NCI-H69 (cell line): Measurements from ENCODE around the gene GGNBP2.
A peak's percentile ranks its signal among the peaks of the same experiment; 100 is the strongest.

Experiments used
- DNase-seq: peaks from one replicate; lab custom pipeline; 2025; lab: John Stamatoyannopoulos, UW

GGNBP2 gene

DNA sequence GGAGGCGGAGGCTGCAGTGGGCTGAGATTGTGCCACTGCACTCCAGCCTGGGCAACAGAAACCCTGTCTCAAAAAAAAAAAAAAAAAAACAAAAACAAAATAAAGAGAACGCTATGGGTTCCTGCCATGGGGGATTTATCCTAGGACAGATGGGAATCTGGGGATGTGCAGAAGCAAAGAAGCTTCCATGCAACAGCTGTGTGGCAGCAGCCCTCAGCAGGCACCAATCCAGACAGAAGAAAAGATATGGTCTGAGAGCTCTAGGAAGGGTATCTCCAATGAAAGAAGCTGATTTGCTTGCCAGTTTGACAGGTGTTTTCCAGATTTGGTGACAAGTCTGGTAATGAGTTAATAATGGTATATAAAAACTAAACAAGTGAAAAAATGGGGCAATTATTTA lies 21.6 kb upstream of the GGNBP2 start:
- no peak for DNase-seq

DNA sequence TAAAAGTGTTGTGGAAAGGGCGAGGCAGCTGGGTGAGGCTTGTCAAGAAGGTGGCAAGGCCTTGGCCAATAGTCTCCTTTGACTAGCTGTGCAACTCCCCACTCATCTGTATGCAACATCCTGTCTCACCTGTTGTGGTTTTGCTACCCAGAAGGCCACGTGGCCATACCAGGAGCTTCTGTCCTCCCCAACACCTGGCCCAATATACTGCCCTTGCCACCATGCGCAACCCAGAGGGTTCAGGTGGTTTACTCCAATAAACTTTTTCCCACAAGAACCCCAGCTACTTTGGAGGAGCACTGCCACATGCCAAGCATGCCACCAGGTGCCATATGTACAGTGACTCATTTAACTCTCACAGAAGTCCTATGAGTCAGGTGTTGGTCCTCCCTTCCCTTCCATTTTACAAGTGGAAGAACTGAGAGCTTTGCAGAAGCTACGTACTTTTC lies 20.3 kb upstream of the GGNBP2 start:
- no peak for DNase-seq

DNA sequence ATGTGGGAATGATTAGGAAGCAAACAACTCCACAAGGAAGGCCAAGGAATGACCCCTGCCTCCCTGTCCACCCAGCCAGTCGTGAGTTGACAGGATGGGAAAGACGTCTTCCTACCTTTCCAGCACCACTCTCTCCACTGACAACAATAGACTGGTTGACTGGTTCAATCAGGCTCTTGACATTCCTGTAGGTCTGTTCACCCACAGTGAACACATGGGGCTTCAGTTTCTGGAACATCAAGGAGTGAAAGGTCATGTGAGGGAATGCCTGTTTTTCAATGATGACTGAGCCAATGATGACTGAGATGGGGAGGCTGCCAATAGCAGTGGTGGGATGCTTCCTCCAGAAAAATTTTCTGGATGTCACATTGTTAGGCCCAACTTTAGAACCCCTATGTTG lies 19.6 kb upstream of the GGNBP2 start:
- DNase-seq: no peak

DNA sequence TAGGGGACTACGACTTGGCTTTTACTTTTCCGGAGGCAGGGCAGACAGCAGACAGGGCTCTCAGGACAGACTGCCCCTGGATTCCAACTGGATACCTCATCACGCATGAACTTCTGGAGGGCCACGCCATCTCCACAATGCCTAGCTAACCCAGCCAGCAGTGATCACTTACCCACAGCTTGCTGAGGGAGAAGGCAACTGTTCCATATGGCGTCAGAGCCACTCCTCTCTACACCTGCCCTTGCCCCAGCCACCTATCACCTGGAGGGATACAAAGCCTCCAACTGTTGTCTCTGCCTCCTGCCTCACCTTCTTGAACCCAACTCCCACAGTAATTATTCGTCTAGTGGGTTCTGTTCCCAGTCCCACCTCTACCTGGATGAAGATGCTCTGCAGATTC lies 18.8 kb upstream of the GGNBP2 start:
- DNase-seq: no peak

DNA sequence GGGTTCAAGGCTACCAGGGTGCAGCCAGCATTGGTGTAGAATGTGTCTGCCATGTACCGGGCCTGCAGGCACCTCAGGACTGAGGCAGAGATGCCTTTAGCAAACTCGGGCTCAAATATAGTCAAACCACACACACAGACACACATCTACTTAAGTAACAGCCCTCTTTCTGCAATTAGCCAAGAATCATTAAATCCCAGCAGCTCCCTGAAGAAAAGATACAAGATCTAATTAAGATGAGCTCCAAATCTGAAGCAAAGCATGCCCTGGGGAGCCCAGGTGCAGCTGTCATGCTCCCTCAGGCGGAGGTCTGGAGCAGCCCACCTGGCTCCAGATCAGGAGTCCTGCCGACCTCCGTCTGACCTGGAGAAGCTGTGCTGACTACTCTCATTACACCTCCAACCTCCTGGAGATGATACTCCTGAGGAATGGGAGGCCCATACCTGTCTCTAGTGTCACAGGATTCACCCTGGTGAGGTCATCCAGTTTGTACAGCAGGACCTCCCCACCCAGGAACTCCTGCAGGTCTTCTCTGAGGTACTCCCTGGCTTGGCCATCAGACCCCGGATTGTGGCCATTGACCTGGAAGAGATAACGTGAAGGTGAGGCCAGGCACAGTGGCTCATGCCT lies 17.0 kb upstream of the GGNBP2 start:
- DNase-seq: no peak

DNA sequence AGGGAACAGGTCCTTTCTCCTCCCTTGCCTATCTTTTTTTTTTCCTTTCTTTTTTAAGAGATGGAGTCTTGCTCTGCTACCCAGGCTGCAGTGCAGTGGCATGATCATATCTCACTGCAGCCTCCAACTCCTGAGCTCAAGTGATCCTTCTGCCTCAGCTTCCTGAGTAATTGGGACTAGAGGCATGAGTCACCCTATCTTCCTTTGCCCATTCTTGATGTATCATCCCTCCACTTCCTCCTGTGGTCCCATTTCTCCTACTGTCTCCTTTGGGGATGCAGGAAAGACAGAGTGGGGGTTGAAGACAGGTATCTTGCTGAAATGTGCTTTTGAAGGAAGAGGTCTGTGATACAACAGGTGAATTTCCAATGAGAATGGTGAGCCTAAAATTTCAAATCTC lies 15.6 kb upstream of the GGNBP2 start:
- no peak for DNase-seq

DNA sequence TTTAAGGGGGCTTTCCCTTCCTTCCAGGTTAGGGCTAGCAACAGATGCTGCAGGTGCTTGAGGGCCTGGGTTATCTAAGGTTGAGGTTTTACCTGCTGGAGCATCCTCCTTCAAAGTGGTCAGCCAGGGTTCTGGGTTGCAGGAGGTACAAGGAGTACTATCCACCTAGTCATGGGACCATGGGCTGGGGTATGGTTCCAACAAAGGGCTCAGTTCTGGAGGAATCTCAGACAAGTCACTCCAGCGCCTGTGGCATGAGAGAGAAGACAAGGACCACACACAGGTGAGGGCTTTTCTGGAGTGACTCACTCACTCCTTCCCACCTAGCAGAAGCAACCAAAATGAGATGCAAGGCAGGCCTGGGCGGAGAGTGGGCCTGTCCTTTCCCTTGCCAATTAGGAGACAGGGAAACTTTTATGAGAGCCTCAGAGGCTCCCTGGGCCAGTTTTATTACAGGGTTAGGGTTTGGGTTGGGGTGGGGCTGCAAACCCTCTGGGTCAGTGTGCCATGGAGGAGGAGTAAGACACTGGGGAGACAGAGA lies 12.2 kb upstream of the GGNBP2 start:
- no peak for DNase-seq

DNA sequence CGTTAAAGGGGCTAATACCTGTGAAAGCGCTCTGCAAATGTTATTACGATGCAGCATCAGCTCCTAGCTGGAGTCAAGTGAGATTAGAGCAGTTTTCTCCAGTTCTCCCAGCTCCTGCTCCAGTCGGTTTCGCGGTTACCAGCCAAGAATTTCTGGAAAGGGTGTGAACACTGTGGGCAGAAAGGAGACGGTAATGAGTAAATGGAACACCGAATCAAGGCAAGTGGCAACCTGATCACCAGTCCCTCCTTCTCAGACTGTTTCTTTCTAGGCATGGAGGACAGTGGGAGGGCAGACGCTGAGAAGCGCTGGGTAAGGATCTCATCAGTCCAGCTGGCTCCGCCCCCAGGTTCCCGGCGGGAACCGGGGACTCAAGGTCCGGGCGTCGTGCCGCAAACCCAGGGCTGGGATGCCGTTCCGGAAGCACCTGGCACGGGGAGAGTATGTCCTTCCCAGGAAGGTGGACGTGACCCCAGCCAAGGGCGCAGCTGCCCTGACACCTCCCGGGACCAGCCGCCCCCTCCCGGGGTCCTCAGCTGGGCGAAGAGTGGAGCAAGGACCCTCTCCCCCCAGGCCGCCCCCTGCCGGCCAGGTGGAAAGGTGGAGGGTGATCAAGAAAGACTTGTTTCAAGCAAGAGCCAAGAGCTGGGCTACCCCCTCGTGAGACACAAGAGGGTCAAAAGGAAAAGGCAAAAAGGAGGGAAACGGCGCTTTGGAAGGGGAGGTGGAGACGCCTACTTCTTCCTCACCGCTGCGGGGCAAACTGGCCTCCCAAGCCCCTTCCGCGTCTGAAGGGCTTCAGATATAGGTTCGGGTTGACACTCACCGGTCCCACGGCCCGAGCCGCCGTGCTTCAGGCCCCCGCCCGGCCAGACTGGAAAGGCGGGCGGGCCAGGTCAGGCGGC lies 10.5 kb upstream of the GGNBP2 start:
- DNase-seq: peak; percentile 91

DNA sequence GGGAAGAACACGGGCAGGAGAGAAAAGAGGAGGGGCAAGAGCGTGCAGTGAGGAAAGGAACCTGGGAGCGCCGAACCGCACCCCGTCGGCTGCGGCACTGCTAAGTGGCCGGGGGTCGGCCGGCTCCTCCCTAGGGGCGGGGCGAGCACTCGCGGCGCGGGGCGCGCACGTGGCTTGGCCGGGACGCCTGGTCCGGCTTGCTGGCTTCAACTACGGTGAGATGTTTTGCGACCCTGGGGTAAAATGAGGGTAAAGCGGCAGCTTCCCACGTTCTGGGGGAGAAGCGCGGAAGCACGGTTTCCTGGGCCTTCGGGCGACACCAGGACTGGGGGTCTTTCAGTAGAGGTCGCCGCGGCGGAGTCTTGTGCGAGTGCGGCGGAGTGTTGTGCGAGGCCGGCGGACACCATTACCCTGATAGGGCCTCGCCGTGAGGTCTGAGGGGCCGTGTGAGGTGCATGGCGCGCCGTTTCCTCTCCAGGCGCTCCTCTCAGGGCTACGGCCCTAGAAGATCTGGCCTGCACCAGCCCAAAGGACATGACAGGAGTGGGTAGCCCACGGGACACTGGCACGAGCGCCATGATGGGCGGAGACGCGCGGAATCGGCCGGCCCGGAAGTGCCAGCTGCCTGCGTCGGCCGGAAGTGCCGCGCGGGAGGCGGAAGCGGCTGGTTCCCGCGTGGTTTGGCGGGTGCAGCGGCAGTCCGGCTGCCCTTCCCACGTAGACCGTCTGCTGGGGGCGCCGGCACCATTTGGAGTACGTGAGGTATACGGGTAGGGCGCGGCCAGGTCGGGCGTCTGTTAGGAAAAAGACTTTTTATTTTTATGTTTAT lies 9.7 kb upstream of the GGNBP2 start, which contains the start of the genes MYO19 and PIGW:
MYO19 (minus strand) TSS at position 29 of the 829 bp plus-strand sequence. CDS start 2,330 bp downstream, outside the sequence.
PIGW (plus strand) TSS at position 148 of the 829 bp plus-strand sequence. CDS start 2,115 bp downstream, outside the sequence.
- peak; percentile 98 for DNase-seq

DNA sequence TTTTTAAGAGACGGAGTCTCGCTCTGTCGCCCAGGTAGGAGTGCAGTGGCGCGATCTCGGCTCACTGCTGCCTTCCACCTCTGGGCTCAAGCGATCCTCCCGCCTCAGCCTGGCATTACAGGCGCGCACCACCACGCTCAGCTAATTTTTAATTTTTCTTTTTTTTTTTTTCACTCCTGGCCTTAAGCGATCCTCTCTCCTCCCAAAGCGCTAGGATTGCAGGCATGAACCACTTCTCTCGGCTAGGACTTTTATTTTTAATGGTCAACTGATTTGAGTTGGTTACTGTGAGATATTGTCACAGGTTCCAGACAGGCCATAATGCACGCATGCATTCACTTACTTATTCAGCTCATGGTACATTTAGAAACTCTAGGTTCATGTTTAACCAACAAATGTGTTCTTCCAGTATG lies 9.0 kb upstream of the GGNBP2 start:
- DNase-seq: no peak

DNA sequence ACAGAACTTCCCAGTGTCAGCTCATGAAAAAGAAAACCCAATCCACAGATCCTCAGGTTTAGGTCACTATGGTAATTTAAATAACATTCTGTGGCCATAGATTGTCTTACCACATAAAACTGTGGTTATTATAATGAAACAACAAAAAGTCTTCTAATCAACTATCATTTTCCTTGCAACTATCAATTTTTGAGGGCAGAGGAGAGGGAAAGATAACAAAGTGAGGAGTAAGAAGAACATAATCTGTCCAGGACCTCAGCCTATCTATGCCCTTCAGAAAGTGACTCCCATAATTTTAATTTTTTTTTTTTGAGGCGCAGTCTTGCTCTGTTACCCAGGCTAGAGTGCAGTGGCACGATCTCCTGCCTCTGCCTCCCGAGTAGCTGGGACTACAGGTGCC lies 4.0 kb upstream of the GGNBP2 start:
- DNase-seq: no peak

DNA sequence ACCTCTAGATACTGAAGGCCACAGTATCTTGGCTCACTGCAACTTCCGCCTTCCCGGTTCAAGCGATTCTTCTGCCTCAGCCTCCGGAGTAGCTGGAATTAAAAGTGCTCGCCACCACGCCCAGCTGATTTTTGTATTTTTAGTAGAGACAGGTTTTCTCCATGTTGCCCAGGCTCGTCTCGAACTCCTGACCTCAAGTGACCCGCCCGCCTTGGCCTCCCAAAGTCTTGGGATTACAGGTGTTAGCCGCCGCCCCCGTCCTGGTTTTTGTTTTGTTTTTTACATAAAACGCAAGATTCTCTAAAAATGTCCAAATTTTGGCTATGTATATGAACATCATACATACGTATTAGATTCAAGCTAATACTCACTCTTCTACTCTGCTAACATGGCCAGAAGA lies 2.0 kb upstream of the GGNBP2 start:
- DNase-seq: no peak

DNA sequence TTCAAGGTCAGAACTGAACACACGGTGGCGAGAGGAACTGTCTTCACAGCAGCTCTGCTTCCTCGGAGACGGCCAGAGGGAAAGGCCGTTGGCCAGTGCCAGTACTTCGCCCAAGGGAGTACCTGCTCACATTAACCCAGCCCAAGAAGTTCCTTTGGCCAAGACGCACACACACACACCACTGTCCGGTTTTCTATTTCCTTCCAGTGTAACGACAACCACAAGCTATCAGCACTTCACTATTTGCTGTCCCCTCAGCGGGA lies 744 bp upstream of the GGNBP2 start:
- peak; percentile 73 for DNase-seq

DNA sequence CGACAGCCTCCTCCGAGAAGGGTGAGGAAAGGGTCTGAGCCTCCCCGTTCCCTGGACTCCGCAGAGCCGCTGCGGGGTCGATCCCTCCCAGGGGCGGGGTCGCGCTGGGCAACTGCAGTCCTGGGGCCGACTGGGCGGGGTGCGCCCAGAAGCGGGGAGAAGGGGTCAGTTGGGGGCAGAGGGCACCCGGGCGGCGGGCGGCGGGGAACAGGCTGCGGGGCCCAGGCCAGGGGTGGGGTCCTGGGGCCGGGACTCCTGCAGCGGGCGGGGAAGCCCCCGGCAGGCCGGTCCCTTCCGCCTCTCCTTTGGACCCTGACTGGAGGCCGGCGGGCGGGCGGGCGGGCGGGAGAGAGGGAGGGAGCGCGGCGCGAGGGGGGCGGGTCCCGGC lies 352 bp downstream of the GGNBP2 start:
- no peak for DNase-seq

DNA sequence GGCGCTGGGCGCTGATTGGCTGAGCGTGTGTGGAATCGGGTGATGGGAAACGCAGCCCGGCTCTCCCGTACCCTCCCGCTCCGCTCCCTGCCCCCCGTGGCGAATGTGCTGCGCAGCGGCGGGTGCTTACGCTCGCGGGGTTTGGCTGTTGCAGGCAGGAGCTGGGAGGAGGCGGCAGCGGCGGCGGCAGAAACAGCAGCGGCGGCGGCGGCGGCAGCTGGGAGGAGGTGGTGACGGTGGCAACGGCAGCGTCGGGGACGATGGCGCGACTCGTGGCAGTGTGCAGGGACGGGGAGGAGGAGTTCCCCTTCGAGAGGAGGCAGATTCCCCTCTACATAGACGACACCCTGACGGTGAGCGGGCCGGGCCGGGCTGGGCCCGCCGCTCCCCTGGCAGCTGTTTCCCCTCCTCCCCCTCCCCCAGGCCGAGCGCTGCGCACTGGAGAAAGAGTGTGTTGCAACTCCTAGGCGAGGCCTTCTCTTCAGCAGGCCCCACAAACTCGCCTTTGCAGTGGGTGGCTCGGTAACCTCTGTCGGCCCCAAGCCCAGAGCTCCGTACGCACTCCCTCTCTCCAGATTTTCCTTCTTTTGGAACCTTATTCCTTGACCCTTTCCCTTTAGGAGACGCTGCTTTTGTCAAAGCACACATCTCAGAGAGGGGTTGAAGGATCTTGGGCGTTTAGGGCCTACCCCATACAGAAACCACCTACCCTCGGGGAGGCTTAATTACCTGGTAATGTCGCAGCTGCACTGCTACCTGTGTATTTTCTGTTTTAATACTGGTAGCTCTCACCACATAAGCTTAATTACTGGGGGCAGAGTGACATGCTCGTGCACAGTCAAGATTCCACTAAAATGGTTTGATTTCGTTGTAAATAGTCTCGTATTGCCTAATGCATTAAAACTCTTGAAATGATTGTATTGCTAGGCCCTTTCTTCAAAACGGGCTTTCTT lies 1.0 kb downstream of the GGNBP2 start:
- peak; percentile 99 for DNase-seq

DNA sequence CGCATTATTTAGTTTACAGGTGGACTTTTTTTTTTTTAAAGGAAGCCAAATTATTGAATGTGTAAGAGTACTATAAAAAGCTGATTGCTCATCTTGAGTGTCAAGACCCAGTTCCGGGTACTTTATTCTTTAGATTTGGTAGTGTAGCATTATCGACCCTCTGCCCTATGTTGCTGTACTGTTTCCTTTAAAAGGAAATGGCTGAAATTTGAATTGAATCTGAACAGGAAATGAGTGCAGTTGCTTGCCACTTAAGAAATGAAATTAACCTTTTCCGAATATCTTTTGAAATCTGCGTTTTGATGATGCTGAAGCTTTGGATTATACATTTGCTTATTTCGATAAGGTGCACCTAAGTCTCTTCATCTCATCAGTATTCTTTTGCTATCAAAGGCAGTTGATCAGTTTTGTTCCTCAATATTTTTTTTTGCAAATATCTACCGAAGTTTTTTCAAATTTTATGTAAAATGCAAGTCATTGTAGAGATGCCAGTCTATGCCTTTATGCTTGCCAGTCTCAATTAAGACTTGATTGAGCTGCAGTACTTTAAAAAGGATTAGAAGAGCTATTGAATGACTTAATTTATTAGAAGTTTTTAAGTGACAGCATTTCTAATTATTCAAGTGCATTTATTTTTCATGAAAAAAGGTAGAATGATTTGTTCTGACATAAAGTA lies 1.8 kb downstream of the GGNBP2 start:
- DNase-seq: peak; percentile 43

DNA sequence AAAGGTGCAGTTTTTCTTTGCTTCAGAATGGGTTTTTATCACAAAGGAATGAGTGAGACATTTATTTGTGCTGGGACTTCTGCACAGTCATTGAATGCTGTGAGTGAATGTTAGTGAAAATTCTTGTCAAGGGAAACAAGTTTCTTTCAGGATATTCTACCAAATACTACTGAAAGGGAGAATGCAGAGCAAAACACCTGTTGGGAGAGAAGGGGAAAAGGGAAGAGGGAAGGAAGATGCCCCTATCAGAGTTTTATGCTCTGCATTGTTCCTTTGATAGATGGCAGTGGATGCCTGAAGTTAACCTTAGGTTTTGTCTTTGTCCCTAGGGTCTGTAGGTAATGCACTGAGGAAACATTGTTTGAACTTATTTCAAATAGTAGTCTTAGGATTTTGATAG lies 3.1 kb downstream of the GGNBP2 start:
- no peak for DNase-seq

DNA sequence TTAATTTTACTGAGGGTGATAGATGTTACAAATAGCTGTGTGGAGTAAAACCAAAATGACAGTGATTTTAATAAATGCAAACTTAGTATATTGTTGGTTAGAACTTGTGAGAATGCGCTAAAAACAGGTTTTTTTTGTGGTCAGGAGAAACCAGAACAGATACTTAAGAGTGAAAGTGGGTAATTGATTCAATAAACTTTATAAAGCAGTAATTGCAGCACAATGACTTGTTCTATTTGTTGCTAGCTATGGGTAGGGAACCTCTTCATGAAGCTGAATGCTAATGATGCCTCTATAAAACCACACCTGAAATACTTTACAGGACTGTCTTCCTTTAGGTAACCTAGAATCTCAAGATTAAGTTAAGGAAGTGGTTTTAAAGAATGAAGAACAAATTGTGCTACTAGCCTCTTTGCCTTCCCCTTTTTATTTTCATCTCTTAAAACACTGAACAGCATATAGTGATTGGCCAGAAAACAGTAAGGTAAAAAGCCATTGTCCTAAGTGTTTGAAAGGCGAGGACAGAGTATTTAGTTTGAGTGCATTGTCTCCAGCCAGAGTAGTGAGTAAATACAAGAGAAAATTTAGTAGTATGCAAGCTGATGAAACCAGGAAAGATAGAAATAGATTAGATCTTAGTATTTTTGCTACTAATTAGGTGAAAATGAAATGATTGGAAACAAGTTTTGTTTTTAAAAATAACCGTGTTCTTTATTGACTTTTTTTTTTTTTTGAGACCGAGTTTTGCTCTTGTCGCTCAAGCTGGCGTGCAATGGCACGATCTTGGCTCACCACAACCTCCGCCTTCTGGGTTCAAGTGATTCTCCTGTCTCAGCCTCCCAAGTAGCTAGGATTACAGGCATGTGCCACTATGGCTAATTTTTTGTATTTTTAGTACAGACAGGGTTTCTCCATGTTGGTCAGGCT lies 6.0 kb downstream of the GGNBP2 start:
- DNase-seq: no peak

DNA sequence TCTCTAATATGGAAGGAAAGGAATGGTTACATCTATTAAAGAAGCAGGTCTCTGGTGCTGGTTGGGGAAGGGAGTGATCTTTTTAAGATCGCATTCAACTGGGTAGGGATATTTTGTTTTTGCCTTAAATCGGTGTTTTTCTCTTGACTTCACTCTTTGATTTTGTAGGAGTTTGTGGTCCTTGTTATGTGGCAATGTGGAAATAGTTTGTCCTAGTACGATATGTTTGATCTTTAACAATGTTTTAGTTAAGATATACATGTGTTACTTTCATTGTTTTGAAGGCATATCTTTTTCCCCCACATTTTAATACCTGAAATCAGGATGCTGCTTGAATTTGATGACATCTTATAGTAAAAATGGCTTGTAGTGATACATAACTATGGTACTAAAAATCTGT lies 8.7 kb downstream of the GGNBP2 start:
- DNase-seq: no peak

DNA sequence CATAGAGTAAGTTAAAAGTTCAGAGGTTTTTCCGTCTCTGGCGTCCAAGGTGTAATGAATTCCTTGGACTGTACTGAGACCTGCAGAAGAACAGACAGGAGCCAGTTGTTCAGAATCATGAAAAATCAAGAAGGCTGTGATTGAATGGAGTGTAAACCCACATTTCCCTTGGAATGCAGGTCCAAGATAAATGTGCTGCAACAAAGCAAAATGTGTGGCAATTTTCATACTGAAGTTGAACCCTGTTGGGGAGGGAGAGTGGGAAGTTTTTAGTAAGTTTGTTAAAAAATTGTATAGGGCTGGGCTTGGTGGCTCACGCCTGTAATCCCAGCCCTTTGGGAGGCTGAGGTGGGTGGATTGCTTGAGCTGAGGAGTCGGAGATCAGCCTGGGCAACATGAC lies 21.4 kb downstream of the GGNBP2 start:
- DNase-seq: no peak
